Transverse colon (tissue), 3 donors: ENCODE data around the gene TRNT1.

Experiments used
- POLR2A ChIP-seq: fragments of 450-650 bp; IDR thresholded peaks from one replicate; pipeline ENCODE4 v1.6.1; 2016; ENCODE audit warnings: antibody characterized with exemption, mild to moderate bottlenecking, moderate library complexity
- TF ChIP-seq, protein P1 (sequence below), 5 experiments: fragments of 200-600 bp in 3 of 5; fragments of 450-650 bp in 2 of 5; sonication (generic) in 3 of 5; IDR thresholded peaks; 1 replicate in 2 of 5; 2 replicates in 3 of 5; pipeline ENCODE4 v1.5.1; 2016 to 2017; ENCODE audit warnings: antibody characterized with exemption in 5 of 5, inconsistent platforms in 3 of 5, mild to moderate bottlenecking in 2 of 5, moderate library complexity in 1 of 5

DNA sequence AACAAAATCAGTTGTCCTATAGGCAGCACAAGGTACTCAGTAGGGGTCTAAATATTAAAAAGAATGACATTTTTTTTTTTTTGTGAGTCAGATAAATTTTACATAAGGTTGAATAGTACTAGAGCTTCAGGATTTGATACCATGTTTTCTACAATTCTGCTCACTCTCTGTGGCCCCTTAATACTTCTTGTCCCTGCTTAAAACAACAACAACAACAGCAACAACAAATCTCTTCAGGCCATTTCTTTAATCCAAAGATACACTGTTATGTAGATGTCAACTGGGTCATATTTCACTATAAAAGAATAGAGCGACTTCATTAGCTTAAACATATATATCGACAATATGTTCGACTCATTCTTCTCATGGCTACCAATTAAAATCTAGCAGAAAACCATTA is 19.6 kb upstream of the TRNT1 start:
- TF ChIP-seq, protein P1, sequence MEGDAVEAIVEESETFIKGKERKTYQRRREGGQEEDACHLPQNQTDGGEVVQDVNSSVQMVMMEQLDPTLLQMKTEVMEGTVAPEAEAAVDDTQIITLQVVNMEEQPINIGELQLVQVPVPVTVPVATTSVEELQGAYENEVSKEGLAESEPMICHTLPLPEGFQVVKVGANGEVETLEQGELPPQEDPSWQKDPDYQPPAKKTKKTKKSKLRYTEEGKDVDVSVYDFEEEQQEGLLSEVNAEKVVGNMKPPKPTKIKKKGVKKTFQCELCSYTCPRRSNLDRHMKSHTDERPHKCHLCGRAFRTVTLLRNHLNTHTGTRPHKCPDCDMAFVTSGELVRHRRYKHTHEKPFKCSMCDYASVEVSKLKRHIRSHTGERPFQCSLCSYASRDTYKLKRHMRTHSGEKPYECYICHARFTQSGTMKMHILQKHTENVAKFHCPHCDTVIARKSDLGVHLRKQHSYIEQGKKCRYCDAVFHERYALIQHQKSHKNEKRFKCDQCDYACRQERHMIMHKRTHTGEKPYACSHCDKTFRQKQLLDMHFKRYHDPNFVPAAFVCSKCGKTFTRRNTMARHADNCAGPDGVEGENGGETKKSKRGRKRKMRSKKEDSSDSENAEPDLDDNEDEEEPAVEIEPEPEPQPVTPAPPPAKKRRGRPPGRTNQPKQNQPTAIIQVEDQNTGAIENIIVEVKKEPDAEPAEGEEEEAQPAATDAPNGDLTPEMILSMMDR (IDR thresholded peaks at IDR 0.05): no peak
- TF ChIP-seq POLR2A: no peak
